Measurements from ENCODE around the gene PLCL1.

DNA sequence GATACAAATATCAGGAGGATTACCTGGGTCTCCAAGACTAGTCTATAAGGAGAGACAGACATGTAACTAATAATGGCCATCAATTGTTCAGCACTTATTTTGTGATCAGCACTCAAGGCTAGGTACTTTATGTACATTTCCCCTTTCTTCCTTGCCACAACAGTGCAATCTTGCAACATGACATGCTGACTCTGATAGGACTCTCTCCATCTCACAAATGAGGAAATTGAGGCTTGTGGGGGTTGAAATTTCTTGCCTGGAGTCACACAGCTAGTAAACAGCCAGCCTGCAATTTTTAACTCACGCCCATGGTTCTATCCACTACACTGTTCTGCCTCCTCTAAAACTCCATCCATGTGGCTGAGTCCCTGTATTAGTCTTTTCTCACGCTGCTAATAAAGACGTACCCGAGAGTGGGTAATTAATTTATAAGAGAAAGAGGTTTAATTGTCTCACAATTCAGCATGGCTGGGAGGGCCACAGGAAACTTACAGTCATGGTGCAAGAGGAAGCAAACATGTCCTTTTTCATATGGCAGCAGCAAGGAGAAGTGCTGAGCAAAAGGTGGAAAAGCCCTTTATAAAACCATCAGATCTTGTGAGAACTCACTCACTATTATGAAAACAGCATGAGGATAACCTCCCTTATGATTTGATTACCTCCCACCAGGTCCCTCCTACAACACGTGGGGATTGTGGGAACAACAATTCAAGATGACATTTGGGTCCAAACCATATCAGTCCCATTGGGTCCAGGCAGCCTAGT lies 302.4 kb downstream of the PLCL1 start:
- TF ChIP-seq, protein P1, sequence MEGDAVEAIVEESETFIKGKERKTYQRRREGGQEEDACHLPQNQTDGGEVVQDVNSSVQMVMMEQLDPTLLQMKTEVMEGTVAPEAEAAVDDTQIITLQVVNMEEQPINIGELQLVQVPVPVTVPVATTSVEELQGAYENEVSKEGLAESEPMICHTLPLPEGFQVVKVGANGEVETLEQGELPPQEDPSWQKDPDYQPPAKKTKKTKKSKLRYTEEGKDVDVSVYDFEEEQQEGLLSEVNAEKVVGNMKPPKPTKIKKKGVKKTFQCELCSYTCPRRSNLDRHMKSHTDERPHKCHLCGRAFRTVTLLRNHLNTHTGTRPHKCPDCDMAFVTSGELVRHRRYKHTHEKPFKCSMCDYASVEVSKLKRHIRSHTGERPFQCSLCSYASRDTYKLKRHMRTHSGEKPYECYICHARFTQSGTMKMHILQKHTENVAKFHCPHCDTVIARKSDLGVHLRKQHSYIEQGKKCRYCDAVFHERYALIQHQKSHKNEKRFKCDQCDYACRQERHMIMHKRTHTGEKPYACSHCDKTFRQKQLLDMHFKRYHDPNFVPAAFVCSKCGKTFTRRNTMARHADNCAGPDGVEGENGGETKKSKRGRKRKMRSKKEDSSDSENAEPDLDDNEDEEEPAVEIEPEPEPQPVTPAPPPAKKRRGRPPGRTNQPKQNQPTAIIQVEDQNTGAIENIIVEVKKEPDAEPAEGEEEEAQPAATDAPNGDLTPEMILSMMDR (IDR thresholded peaks at IDR 0.05; ENCODE audit: low read depth, low read length) = no peak
- TF ChIP-seq, protein P2, sequence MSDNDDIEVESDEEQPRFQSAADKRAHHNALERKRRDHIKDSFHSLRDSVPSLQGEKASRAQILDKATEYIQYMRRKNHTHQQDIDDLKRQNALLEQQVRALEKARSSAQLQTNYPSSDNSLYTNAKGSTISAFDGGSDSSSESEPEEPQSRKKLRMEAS (IDR thresholded peaks at IDR 0.05; ENCODE audit: low read depth, low read length) = no peak
